GM12875 (cell line): ENCODE data around the gene FAM9C.
"Not testable (repeated sequence)": the region's sequence is repeated elsewhere in the genome, so short reads cannot be mapped to it uniquely, and the experiment has no call there.

Source experiments
- H3K4me3 ChIP-seq: one replicate; pipeline ENCODE4 v1.5.1; 2011; ENCODE audit warnings: low read depth, low read length, control low read depth
- TF ChIP-seq, protein P1 (sequence below): IDR thresholded peaks from 2 replicates; pipeline ENCODE4 v1.5.1; 2011; ENCODE audit warnings: low read depth, mild to moderate bottlenecking, control low read depth, inconsistent platforms, low read length, moderate library complexity, borderline replicate concordance; ENCODE audit not compliant: insufficient read depth

FAM9C gene

DNA sequence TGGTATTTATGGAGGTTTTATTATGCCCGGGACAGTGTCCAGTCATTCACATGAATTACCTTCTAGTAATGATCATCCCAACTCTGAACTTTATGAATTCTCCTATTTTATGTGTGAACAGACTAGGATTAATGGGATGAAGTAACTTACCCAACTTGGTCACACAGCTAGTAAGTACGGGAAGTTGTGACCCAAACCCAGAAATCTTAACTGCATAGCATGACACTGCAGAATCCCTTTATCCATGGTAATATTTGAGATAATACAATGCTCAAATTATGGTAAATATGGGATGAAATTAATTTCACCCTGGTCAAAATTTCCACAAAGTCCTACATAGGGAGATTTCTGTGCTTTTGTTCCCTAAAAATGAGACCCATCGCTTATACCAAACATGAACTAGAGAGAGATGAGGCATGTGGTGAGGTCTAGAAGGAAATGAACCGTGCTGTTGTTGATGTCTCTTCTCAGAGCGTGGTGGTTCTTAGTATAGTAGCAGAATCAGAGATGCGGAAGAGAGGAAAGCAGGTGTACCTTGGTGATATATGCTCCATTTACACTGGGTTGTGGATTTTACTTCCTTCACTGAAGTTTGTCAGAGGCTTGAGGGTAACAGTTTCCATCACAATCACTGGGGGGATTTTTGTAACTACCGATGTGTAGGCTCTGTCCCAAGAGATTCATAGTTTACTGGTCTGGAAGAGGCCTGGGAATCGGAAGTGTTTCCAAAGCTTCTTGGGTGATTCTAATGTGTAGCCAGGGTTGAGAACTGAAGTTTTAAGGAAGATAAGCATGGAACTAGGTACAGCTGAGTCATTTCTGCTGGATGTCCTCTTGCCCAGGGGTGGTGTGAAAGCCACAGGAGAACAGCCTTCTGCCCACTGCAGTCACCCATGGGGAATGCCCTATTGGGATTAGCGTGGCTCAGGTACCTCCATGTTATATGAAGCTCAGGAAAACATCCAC, 30.2 kb upstream of the FAM9C start:
- H3K4me3 ChIP-seq, result no peak overlapping the region
- TF ChIP-seq, protein P1, sequence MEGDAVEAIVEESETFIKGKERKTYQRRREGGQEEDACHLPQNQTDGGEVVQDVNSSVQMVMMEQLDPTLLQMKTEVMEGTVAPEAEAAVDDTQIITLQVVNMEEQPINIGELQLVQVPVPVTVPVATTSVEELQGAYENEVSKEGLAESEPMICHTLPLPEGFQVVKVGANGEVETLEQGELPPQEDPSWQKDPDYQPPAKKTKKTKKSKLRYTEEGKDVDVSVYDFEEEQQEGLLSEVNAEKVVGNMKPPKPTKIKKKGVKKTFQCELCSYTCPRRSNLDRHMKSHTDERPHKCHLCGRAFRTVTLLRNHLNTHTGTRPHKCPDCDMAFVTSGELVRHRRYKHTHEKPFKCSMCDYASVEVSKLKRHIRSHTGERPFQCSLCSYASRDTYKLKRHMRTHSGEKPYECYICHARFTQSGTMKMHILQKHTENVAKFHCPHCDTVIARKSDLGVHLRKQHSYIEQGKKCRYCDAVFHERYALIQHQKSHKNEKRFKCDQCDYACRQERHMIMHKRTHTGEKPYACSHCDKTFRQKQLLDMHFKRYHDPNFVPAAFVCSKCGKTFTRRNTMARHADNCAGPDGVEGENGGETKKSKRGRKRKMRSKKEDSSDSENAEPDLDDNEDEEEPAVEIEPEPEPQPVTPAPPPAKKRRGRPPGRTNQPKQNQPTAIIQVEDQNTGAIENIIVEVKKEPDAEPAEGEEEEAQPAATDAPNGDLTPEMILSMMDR, result no peak

DNA sequence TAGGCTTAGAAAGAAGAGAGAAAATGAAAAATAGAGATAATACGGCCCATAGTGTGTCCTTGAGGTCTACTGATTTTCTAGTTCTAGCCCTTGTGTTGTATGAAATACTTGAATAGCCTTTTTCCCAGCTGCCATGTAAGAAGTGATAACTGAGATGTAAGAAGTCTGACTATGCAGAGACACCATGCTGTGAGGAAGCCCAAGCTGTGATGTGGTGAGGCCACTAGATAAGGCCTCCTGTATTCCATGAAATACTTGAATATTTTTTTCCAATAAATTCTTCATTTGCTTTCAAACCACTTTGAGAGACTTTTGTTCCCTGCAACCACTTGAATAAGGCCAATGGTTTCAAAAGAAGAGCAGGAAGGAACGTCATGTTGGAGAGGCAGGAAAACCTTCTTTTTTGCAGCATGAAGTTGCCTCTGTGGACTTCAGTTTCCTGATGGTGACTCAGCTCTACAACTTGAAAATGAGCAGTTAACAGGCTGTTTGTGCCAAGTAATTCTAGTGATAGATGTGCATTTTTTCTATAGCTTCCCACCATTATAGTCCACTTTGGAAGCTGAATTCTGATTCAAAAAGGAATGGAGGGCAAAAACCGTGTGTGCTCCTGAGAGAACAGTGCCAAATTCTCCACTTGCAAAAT, 25.5 kb upstream of the FAM9C start:
- TF ChIP-seq, protein P1, result no peak
- H3K4me3 ChIP-seq, result no peak overlapping the region

DNA sequence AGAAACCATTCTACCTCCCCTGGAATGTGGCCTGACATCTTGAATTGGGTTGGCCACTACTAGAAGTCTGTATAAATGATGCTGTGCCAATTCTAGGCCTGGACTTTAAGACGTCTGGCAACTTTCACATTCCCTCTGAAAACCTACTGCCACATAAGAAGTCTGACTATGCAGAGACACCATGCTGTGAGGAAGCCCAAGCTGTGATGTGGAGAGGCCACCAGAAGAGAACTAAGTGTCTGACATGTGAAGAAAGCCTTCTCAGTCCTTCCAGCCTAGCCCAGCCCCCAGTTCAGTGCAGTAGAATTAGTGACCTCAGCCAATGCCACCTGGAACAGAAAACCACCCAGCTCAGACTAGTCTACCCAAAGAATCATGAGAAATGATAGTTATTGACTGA, 24.2 kb upstream of the FAM9C start:
- TF ChIP-seq, protein P1, result no peak
- no peak overlapping the region for H3K4me3 ChIP-seq

DNA sequence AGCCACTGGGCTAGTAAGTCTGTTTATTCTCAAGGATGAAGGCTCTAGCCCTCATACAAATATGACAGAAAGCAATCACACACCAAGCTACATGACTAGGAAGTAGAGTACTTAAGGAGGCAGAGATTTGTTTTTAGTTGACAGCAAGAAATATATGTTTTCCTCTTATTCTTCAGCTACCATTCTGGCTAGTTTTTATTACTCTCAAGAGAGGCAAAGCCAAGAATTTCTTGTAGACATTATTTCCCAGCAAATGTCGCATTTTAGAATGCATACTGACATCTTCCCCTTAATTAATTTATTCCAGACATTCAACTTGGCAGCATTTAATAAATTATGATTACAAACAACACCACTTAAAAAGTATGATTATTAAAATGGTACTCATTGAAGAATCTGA, 23.4 kb upstream of the FAM9C start:
- no peak overlapping the region for H3K4me3 ChIP-seq

DNA sequence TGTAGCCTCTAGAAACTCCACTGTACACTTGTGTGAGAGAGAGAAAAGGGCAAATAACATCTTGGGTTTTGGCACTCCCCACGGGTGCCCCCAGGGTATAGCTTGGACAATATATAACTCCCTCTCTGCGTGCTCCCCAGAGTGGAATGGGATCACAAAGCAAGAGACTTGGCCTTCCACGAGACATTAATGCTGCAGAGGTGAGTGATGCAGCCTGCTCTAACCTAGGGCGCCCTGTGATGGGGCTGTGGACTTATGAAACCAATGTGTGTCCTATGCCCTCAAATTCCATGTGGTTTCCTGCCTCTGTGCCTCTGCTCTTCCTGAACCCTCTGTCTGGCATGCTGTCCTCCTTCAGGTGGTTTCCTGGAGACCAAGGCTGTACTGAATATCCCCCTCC, 22.0 kb upstream of the FAM9C start:
- no peak overlapping the region for H3K4me3 ChIP-seq
- TF ChIP-seq, protein P1, result no peak

More for the DNA sequence above, 23.4 kb upstream of the FAM9C start:
- TF ChIP-seq, protein P1, result no peak

DNA sequence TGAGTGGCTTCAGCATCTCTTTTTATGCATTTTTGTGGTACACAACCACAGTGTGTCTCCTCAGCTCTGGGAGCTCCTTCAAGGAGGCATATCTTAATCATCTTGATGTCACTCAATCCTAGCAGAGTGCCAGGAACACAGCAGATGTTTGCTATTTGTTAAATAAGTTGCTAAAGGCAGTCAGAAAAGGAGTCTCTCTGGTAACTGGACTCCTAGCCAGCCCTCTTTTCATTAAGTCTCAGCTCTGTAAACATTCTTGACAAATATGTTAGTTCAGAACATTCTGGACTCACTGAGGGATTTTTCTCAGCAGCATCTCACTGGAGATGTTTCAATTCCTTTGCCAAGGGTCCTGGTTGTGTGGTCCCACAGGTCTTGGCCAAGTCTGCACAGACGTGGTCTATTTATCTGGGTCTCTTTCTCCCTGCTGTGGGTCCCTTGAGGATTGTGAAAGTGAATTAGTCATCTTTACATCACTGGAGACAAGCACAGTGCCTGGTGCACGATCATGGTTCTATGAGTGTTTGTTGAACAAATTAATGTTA, 20.3 kb upstream of the FAM9C start:
- no peak overlapping the region for H3K4me3 ChIP-seq
- TF ChIP-seq, protein P1, result no peak

DNA sequence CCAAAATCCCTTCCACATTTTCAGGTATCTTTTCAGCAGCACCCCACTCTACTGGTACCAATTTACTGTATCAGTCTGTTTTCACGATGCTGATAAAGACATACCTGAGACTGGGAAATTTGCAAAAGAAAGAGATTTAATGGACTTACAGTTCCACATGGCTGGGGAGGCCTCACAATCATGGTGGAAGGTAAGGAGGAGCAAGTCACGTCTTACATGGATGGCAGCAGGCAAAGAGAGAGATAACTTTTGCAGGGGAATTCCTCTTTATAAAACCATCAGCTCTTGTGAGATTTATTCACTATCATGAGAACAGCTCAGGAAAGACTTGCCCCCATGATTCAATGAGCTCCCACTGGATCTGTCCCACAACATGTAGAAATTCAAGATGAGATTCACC, 18.7 kb upstream of the FAM9C start:
- H3K4me3 ChIP-seq, result not testable (repeated sequence)

DNA sequence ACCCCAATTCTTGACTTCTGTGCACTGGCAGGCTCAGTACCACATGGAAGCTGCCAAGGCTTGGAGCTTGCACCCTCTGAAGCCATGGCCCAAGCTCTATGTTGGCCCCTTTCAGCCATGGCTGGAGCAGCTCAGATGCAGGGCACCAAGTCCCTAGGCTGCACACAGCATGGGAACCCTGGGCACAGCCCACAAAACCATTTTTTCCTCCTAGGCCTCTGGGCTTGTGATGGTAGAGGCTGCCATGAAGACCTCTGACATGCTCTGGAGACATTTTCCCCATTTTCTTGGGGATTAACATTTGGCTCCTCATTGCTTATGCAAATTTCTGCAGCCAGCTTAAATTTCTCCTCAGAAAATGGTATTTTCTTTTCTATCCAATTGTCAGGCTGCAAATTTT, 17.9 kb upstream of the FAM9C start:
- not testable (repeated sequence) for H3K4me3 ChIP-seq

DNA sequence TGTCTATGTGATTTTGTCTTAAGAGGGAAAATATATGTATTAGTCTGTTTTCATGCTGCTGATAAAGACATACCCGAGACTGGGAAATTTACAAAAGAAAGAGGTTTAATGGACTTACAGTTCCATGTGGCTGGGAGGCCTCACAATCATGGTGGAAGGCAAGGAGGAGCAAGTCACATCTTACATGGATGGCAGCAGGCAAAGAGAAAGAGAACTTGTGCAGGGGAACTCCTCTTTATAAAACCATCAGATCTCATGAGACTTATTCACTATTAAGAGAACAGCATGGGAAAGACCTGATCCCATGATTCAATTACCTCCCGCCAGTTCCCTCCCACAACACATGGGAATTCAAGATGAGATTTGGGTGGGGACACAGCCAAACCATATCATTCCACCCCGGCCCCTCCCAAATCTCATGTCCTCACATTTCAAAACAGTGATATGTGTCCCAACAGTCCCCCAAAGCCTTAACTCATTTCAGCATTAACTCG, 16.8 kb upstream of the FAM9C start:
- not testable (repeated sequence) for H3K4me3 ChIP-seq
